ENCODE data around the gene XRCC3. TPM values are rescaled to one million over a fixed set of nuclear protein-coding genes. Genes with fewer than 3 reads are reported as not detected.

Gene XRCC3
- total RNA-seq, 1 donor = 4.6 TPM

- Histone ChIP-seq H3K4me3 (ENCODE audit: low read length) (no peak overlapping the region), H3K9me3 (ENCODE audit: low read depth, low read length) (no peaks in the 10 kb centered on the region), H3K27me3 (ENCODE audit: insufficient read depth, low read length) (no peaks in the 10 kb centered on the region), H3K4me1 (ENCODE audit: insufficient read depth, low read length) (no peaks in the 10 kb centered on the region)
Measured at GRCh38 chr14:103723748-103724081, 8.5 kb upstream of the XRCC3 start.

- H3K4me3 ChIP-seq (ENCODE audit: low read length) = no peak overlapping the region
- peaks cover 7% of the 10 kb centered on the region for H3K4me1 ChIP-seq (ENCODE audit: insufficient read depth, low read length)
- no peaks in the 10 kb centered on the region for H3K9me3 ChIP-seq (ENCODE audit: low read depth, low read length)
- no peaks in the 10 kb centered on the region for H3K27me3 ChIP-seq (ENCODE audit: insufficient read depth, low read length)
Measured at GRCh38 chr14:103721334-103722120, 6.3 kb upstream of the XRCC3 start.

GRCh38 chr14:103719751-103720150, 4.5 kb upstream of the XRCC3 start:
- Histone ChIP-seq H3K27me3 (ENCODE audit: insufficient read depth, low read length) (no peaks in the 10 kb centered on the region), H3K4me1 (ENCODE audit: insufficient read depth, low read length) (peaks cover 13% of the 10 kb centered on the region), H3K4me3 (ENCODE audit: low read length) (no peak overlapping the region), H3K9me3 (ENCODE audit: low read depth, low read length) (no peaks in the 10 kb centered on the region)

- Histone ChIP-seq H3K27me3 (ENCODE audit: insufficient read depth, low read length) (no peaks in the 10 kb centered on the region), H3K4me1 (ENCODE audit: insufficient read depth, low read length) (peaks cover 22% of the 10 kb centered on the region), H3K4me3 (ENCODE audit: low read length) (no peak overlapping the region), H3K9me3 (ENCODE audit: low read depth, low read length) (no peaks in the 10 kb centered on the region)
Measured at GRCh38 chr14:103718572-103718971, 3.3 kb upstream of the XRCC3 start.

GRCh38 chr14:103716899-103717411, 1.7 kb upstream of the XRCC3 start:
- H3K4me1 ChIP-seq (ENCODE audit: insufficient read depth, low read length) = peaks cover 22% of the 10 kb centered on the region
- H3K9me3 ChIP-seq (ENCODE audit: low read depth, low read length) = no peaks in the 10 kb centered on the region
- H3K27me3 ChIP-seq (ENCODE audit: insufficient read depth, low read length) = no peaks in the 10 kb centered on the region
- H3K4me3 ChIP-seq (ENCODE audit: low read length) = no peak overlapping the region

GRCh38 chr14:103716091-103716801, 995 bp upstream of the XRCC3 start:
- Histone ChIP-seq H3K9me3 (ENCODE audit: low read depth, low read length) (no peaks in the 10 kb centered on the region), H3K4me3 (ENCODE audit: low read length) (peak overlapping the region; percentile 58), H3K4me1 (ENCODE audit: insufficient read depth, low read length) (peaks cover 22% of the 10 kb centered on the region)

GRCh38 chr14:103714063-103714724, 1.1 kb downstream of the XRCC3 start:
- Histone ChIP-seq H3K4me1 (ENCODE audit: insufficient read depth, low read length) (peaks cover 22% of the 10 kb centered on the region), H3K4me3 (ENCODE audit: low read length) (no peak overlapping the region), H3K27me3 (ENCODE audit: insufficient read depth, low read length) (no peaks in the 10 kb centered on the region), H3K9me3 (ENCODE audit: low read depth, low read length) (no peaks in the 10 kb centered on the region)

More at GRCh38 chr14:103716091-103716801, 995 bp upstream of the XRCC3 start:
- H3K27me3 ChIP-seq (ENCODE audit: insufficient read depth, low read length) = no peaks in the 10 kb centered on the region

- no peaks in the 10 kb centered on the region for H3K27me3 ChIP-seq (ENCODE audit: insufficient read depth, low read length)
- H3K4me1 ChIP-seq (ENCODE audit: insufficient read depth, low read length) = peaks cover 22% of the 10 kb centered on the region
- no peak overlapping the region for H3K4me3 ChIP-seq (ENCODE audit: low read length)
- H3K9me3 ChIP-seq (ENCODE audit: low read depth, low read length) = no peaks in the 10 kb centered on the region
Measured at GRCh38 chr14:103713304-103714062, 1.8 kb downstream of the XRCC3 start.

GRCh38 chr14:103712633-103713247, 2.5 kb downstream of the XRCC3 start:
- no peaks in the 10 kb centered on the region for H3K9me3 ChIP-seq (ENCODE audit: low read depth, low read length)
- H3K4me3 ChIP-seq (ENCODE audit: low read length) = no peak overlapping the region

GRCh38 chr14:103711516-103712431, 3.5 kb downstream of the XRCC3 start:
- no peak overlapping the region for H3K4me3 ChIP-seq (ENCODE audit: low read length)
- no peaks in the 10 kb centered on the region for H3K9me3 ChIP-seq (ENCODE audit: low read depth, low read length)
- H3K4me1 ChIP-seq (ENCODE audit: insufficient read depth, low read length) = peaks cover 18% of the 10 kb centered on the region
- no peaks in the 10 kb centered on the region for H3K27me3 ChIP-seq (ENCODE audit: insufficient read depth, low read length)

More at GRCh38 chr14:103712633-103713247, 2.5 kb downstream of the XRCC3 start:
- Histone ChIP-seq H3K27me3 (ENCODE audit: insufficient read depth, low read length) (no peaks in the 10 kb centered on the region), H3K4me1 (ENCODE audit: insufficient read depth, low read length) (peaks cover 22% of the 10 kb centered on the region)

GRCh38 chr14:103710771-103711377, 4.4 kb downstream of the XRCC3 start:
- peaks cover 12% of the 10 kb centered on the region for H3K4me1 ChIP-seq (ENCODE audit: insufficient read depth, low read length)
- H3K27me3 ChIP-seq (ENCODE audit: insufficient read depth, low read length) = no peaks in the 10 kb centered on the region
- no peaks in the 10 kb centered on the region for H3K9me3 ChIP-seq (ENCODE audit: low read depth, low read length)
- no peak overlapping the region for H3K4me3 ChIP-seq (ENCODE audit: low read length)

GRCh38 chr14:103709814-103710213, 5.4 kb downstream of the XRCC3 start:
- H3K4me1 ChIP-seq (ENCODE audit: insufficient read depth, low read length) = peaks cover 10% of the 10 kb centered on the region
- H3K9me3 ChIP-seq (ENCODE audit: low read depth, low read length) = no peaks in the 10 kb centered on the region

GRCh38 chr14:103708750-103709187, 6.5 kb downstream of the XRCC3 start:
- no peaks in the 10 kb centered on the region for H3K4me1 ChIP-seq (ENCODE audit: insufficient read depth, low read length)
- H3K9me3 ChIP-seq (ENCODE audit: low read depth, low read length) = no peaks in the 10 kb centered on the region
- no peaks in the 10 kb centered on the region for H3K27me3 ChIP-seq (ENCODE audit: insufficient read depth, low read length)
- no peak overlapping the region for H3K4me3 ChIP-seq (ENCODE audit: low read length)

More at GRCh38 chr14:103709814-103710213, 5.4 kb downstream of the XRCC3 start:
- Histone ChIP-seq H3K4me3 (ENCODE audit: low read length) (no peak overlapping the region), H3K27me3 (ENCODE audit: insufficient read depth, low read length) (no peaks in the 10 kb centered on the region)
